ENCODE data around the gene CCDC93. TPM values are rescaled to one million over a fixed set of nuclear protein-coding genes. Genes with fewer than 3 reads are reported as not detected.

Gene CCDC93
- total RNA-seq, 4 donors from 2014 or later, result 25.6 to 52.4 (median 33.1) TPM

DNA sequence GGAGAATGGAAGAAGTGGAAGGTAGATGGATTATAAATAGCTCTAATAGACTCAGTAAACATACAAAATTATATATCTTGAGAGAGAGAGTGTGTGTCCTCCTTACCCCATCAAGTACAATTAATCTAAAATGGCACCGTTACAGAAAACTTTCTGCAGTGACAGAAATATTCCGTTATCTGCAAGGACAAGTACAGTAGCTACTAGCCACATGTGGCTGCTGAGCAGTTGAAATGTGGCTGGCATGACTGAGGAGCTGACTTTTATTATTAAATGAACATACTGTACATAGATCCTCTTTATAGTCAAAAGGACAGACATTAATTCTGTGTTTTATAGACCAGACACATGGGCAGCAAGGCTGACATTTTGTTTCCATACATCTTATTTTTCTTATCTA is 7.0 kb downstream of the CCDC93 start:
- 97 to 98% methylated on average over 2 of the region's 2 CpGs for WGBS, 2 donors
- H3K36me3 ChIP-seq, result peaks cover 28 to 41% of the 10 kb centered on the region in 2 donors

DNA sequence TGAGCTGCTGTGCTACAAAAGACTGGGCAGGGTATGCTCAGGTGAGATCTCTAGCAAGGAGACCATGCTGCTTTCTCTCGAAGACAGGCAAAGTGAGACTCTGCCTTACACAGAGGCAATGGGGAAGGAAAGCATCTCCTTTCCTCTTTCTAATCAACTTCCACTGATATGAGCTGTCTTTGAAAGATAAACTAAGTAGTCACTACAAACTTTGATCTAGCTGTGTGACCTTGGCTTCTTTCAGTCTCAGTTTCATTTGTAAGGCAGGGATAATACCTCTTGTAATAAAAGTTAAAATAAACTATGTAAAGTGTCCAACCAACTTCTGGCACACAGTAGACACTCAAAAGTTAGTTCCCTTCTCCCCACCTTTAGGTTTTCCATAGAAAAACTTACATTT is 7.5 kb downstream of the CCDC93 start:
- DNase-seq, result no peak
- Histone ChIP-seq H3K36me3 (peaks cover 28 to 46% of the 10 kb centered on the region in 2 donors), H3K27ac (no peak overlapping the region), H3K27me3 (no peaks in the 10 kb centered on the region), H3K4me3 (replicated peaks in 1 of 3) (no peak overlapping the region), H3K4me1 (peaks cover 0 to 6% of the 10 kb centered on the region in 2 donors), H3K9me3 (no peaks in the 10 kb centered on the region)
- 88 to 94% methylated on average over 1 of the region's 1 CpG for WGBS, 2 donors
- TF ChIP-seq, protein P1, sequence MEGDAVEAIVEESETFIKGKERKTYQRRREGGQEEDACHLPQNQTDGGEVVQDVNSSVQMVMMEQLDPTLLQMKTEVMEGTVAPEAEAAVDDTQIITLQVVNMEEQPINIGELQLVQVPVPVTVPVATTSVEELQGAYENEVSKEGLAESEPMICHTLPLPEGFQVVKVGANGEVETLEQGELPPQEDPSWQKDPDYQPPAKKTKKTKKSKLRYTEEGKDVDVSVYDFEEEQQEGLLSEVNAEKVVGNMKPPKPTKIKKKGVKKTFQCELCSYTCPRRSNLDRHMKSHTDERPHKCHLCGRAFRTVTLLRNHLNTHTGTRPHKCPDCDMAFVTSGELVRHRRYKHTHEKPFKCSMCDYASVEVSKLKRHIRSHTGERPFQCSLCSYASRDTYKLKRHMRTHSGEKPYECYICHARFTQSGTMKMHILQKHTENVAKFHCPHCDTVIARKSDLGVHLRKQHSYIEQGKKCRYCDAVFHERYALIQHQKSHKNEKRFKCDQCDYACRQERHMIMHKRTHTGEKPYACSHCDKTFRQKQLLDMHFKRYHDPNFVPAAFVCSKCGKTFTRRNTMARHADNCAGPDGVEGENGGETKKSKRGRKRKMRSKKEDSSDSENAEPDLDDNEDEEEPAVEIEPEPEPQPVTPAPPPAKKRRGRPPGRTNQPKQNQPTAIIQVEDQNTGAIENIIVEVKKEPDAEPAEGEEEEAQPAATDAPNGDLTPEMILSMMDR (IDR thresholded peaks at IDR 0.05), result no peak
- no peak for TF ChIP-seq POLR2A (IDR thresholded peaks at IDR 0.05)
- intact Hi-C loops (cut with DNase I), result no loop called here

More for the DNA sequence above, 7.0 kb downstream of the CCDC93 start:
- TF ChIP-seq POLR2A (IDR thresholded peaks at IDR 0.05), result no peak
- TF ChIP-seq, protein P1 (IDR thresholded peaks at IDR 0.05), result no peak
- Histone ChIP-seq H3K4me1 (peaks cover 0 to 10% of the 10 kb centered on the region in 2 donors), H3K4me3 (replicated peaks in 1 of 3) (no peak overlapping the region), H3K27me3 (no peaks in the 10 kb centered on the region), H3K27ac (no peak overlapping the region), H3K9me3 (no peaks in the 10 kb centered on the region)
- intact Hi-C loops (cut with DNase I), result no loop called here
- DNase-seq, result no peak

DNA sequence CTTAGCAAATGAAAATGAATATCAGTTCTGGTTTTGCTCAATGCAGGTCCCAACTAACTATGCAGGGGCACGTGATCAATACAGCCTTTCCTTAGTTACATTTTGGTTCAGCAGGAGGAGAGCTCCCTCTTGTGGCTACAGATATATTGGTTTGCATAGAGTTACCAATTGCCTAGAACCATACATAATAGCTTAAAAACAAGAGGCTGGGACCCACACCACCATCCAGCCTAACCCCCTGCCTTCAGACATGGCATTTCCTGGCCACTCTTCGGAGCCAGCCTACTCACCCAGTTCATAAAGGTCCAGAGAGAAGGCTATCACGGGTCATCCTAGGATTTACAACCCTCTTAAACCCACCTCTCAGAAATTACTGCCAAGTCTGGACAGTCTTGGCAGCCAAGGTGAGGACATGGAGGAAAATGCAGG is 10.5 kb downstream of the CCDC93 start:
- no peak for TF ChIP-seq POLR2A (IDR thresholded peaks at IDR 0.05)
- TF ChIP-seq, protein P1 (IDR thresholded peaks at IDR 0.05), result peak; percentile 71 to 95 (median 86)
- peaks cover 42 to 63% of the 10 kb centered on the region in 2 donors for H3K36me3 ChIP-seq
- H3K4me1 ChIP-seq, result peaks cover 2 to 6% of the 10 kb centered on the region in 2 donors
- no peak overlapping the region for H3K27ac ChIP-seq
- H3K9me3 ChIP-seq, result no peaks in the 10 kb centered on the region
- no peak overlapping the region for H3K4me3 ChIP-seq (replicated peaks in 1 of 3)
- peak; percentile 47 to 48 for DNase-seq
- intact Hi-C loops (cut with DNase I), result loop anchor here (5.0 kb wide), 1 partner anchor 166 kb away; no protein-coding TSS in a partner anchor
- WGBS, 2 donors, result 3 to 10% methylated on average over 3 of the region's 3 CpGs
- H3K27me3 ChIP-seq, result no peaks in the 10 kb centered on the region

DNA sequence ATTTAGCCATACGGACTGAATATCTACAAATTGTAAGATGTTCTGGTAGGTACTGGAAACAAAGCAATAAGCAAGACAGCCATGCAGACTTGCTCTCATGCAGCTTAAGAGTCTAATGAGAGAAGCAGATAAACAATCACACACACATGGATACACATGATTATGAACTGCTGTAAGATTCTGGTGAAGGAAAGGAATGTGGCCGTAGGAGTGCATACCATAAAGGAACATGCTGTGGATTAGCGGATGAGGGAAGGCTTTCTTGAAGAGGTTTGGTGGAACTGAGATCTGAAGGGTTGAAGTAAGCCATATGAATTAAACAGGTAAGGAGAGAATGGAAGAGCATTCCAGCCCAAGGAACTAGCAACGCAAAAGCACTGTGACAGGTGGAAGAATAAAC is 13.8 kb downstream of the CCDC93 start:
- Histone ChIP-seq H3K9me3 (no peaks in the 10 kb centered on the region), H3K4me1 (peaks cover 10 to 15% of the 10 kb centered on the region in 2 donors), H3K36me3 (peaks cover 20 to 40% of the 10 kb centered on the region in 2 donors), H3K27me3 (no peaks in the 10 kb centered on the region), H3K27ac (no peak overlapping the region), H3K4me3 (replicated peaks in 1 of 3) (no peak overlapping the region)
- TF ChIP-seq, protein P1 (IDR thresholded peaks at IDR 0.05), result no peak
- TF ChIP-seq POLR2A (IDR thresholded peaks at IDR 0.05), result no peak
- no peak for DNase-seq
- intact Hi-C loops (cut with DNase I), result loop anchor here (5.0 kb wide), 1 partner anchor 163 kb away; no protein-coding TSS in a partner anchor
- 91 to 92% methylated on average over 4 of the region's 4 CpGs for WGBS, 2 donors

DNA sequence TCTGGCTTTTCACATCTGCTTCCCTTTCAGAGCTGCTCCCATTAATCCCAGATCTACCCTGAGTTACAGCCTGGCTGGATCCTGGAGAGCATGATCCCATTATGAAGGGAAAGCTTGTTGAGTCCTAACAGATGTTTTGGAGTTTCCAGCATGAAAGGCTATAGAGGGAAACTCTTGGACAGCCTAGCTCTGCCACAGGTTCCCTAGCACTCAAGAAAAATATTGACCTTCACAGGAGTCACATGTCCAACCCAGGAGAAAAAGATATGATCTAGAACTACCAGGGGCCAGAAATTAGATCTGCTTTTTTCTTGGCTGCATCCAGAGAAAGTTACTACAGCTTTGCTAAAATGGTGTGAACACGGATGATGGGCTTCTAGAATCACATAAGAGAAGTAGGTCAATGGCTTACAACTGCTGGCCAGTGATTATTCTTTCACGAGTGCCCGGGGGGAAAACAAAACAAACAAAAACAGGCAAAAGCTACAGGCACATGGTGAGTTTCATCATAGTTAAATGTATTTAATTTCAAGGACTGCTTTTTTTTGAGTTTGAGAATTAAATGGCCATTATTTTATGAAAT is 15.9 kb downstream of the CCDC93 start:
- 24 to 34% methylated on average over 3 of the region's 3 CpGs for WGBS, 2 donors
- Histone ChIP-seq H3K27me3 (no peaks in the 10 kb centered on the region), H3K4me1 (peaks cover 10 to 12% of the 10 kb centered on the region in 2 donors), H3K36me3 (peaks cover 25 to 43% of the 10 kb centered on the region in 2 donors), H3K4me3 (replicated peaks in 1 of 3) (no peak overlapping the region), H3K27ac (peak overlapping the region; percentile 12 to 61 (median 42)), H3K9me3 (no peaks in the 10 kb centered on the region)
- intact Hi-C loops (cut with DNase I), result no loop called here
- TF ChIP-seq POLR2A (IDR thresholded peaks at IDR 0.05), result no peak
- TF ChIP-seq, protein P1 (IDR thresholded peaks at IDR 0.05), result no peak
- DNase-seq, result no peak
